Cortex of kidney (tissue), 1 donor: Measurements from ENCODE around the gene SNAI3.

Experiments
- DNase-seq: peaks from one replicate; lab custom pipeline; 2025; lab: John Stamatoyannopoulos, UW

Gene SNAI3

DNA sequence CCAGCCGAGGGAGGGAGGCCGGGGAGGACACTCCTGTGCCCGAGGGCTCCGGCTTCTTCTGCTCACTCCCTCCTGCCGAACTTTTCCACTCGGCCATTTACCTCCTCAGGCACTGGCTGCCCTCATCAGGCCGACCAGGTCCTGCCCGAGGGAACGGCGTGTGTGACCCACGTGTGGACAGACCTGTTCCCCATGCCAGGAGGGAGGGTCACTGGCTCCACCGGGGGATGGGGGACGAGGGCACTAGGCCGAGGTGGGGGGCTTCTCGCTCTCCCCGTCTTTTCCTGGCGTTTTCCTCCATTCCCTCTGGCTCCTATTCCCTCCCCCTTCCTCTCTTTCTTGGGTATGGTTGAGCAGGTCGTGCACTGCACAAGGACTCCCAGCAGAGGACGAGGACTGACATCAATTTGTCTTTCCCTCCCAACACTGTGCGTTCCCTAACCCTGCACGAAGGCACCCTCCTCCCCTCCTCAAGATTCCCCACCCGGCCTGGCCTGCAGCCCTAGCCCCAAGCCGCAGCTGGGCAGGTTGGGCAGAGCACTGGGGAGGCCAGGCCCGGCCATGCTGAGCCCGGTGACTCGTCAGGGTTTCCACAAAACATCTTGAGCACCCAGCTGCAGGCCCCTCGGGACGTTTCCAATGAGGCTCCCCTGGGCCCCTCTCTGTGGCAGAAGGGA is 51.2 kb downstream of the SNAI3 start:
- no peak for DNase-seq

DNA sequence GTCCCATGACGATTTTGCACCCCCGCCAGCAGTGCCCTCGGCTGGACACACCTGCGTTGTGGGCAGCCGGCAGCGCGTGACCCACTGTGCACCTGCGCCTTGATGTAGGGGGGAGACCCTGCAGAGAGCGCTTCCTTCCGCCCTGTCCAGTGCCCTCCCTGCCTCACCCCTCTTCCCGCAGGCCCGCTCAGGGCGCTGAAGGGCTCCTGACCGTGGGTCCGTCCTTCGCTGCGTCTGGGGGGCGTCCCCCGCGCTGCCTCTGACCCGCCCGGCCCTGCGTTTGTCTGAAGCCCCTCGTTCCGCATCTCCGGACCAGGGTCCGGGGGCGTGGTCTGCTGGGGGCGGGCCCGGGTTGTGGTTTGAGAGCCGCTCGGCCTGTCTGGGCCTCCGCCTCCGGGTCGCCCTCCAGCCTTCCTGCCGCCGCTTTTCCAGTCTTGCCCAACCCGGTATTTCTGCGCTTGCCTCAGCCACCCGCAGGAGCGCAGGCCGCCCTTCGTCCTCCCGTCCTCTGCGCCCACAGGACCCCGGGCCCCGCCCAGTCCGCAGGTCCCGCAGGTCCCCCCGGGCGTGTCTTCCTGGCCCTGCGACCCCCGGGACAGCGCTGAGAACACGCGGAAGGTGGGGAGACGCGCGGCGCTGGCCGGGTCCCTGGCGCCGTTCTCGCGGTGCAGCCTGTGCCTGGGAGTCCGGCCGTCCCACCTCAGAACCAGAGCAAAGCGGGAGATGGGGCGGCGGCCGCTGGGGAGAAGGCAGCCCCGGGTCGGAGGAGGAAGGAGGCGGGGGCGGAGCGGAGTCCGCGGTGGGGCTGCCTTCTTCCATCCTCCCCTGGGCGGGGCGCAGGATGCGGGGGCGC is 51.9 kb downstream of the SNAI3 start:
- no peak for DNase-seq

- no peak for DNase-seq
Measured at GRCh38 chr16:88633684-88634140, 52.6 kb downstream of the SNAI3 start.

- DNase-seq = no peak
Measured at GRCh38 chr16:88632587-88632930, 53.7 kb downstream of the SNAI3 start.

DNA sequence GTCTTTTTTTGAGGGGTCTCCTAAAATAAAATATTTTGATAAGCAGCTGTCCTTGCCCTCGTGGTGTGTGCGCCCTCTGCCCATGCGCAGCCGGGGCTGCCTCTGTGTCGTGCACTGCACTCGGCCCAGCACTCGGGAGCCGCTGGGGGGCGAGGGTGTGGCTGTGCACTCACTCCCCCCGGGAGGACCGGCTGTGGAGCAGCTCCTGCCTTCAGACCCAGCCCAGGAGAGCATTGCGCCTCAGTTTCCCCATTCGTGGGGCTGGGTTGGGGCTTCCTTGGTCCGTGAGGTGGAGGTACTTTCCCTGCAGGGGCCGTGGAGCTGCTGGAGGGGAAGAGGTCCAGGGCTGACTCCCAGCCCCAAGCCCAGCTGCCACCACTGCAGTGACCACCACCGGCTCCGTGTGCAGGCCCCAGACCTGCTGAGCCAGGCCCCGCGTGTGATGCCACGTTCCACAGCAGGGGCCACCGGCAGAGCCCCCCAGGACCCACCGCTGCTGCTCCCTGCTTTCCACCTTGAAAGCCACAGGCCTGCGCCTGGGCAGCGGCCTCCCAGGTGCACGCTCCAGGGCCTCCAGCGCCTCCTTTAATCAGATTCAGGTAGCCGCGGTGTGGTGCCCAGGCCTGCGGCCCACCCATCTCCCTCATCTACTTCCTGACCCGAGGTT is 54.3 kb downstream of the SNAI3 start:
- DNase-seq = no peak

- no peak for DNase-seq
Measured at GRCh38 chr16:88631384-88631783, 54.9 kb downstream of the SNAI3 start.

DNA sequence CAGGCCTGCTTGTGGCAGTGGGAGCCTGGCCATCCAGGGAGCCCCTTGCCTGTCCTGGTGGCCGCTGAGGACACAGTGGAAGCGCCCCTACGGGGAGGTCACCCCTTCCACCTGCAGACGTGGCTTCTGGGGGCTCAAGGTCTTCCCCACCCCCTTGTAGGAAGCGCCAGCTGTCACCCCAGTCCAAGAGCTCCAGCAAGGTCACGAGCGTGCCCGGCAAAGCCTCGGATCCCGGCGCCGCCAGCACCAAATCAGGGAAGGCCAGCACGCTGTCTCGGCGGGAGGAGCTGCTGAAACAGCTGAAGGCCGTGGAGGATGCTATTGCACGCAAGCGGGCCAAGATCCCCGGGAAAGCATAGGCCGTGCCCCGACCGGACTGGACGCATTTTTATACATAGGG is 55.4 kb downstream of the SNAI3 start:
- no peak for DNase-seq

DNA sequence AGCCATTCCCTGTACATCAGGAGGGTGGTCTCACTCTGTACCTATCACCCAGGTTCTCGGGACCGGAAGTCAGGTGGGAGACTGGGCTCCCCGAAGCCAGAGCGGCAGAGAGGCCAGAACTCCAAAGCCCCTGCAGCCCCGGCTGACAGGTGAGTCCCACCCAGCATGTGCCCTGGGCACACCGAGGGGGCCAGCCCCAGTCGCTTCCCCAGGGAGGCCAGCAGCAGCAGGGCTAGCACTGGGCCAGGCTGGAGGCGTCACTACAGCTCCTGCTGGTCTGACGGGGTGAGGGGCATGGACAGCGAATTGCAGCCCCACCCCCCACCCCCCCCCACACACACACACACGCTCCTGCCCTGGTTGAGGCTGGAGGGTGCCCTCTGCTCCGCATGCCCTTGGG is 55.9 kb downstream of the SNAI3 start:
- DNase-seq = no peak

GRCh38 chr16:88629835-88630234 is 56.5 kb downstream of the SNAI3 start:
- DNase-seq = no peak

DNA sequence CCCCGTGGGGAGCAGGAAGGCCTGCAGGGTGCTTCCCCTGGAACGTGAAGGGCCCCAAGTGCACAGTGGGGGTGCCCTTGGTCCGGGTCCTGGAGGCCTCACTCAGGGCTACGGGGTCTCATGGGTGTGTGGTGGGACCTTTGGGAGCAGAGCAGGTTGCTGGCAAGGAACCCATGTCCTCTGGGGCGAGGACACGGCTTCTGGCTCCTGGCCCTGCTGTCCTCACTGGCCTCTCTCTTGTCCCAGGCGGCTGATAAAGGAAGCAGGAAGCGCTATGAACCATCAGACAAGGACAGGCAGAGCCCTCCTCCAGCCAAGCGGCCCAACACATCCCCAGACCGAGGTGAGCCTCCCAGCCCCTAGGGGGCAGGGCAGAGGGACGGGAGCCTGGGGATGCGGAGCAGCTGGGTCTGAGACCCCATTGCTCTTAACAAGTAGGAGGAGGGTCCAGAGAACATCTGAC is 57.8 kb downstream of the SNAI3 start:
- no peak for DNase-seq
